A549 (cell line): Measurements from ENCODE around the gene HAPLN2. TPM values are rescaled to one million over a fixed set of nuclear protein-coding genes. Genes with fewer than 3 reads are reported as not detected.

Source experiments
- ATAC-seq, 2 experiments: fragments of 200-7000 bp in 1 of 2; fragments of >200 bp in 1 of 2; cut with Nextera tagmentation in 1 of 2; cut with Tn5 transposase in 1 of 2; 3 replicates each; pipeline versions ENCODE4 v1.8.0 to v1.9.1; 2018 to 2020; ENCODE audit warnings: mild to moderate bottlenecking in 1 of 2, moderate library complexity in 1 of 2
- CTCF ChIA-PET: fragments of 300-600 bp; sonication (Branson Sonifier 250); formaldehyde crosslinking; extraction: SDS; loops from one replicate; lab custom pipeline; 2021; ENCODE audit warnings: antibody characterized with exemption, inconsistent platforms; lab: Yijun Ruan, JAX
- POLR2A ChIA-PET: fragments of 350-600 bp; formaldehyde crosslinking; extraction: SDS; loops from one replicate; lab custom pipeline; 2021; ENCODE audit warnings: antibody characterized with exemption, inconsistent platforms; lab: Yijun Ruan, JAX
- DNase-seq, 2 experiments: peaks; one replicate each; pipeline versions ENCODE4 v3.0.0 to v3.0.0-alpha.2; 2011 to 2016; ENCODE audit warnings: low read depth in 1 of 2, low spot score in 1 of 2
- FAIRE-seq: peaks from 2 replicates; lab custom pipeline; 2011; peaks lifted over from hg19 to GRCh38; lab: Jason Lieb, UNC
- H3K27ac ChIP-seq, 2 experiments: fragments of >200 bp; sonication (Bioruptor Twin); formaldehyde crosslinking; 3 replicates each; pipeline ENCODE4 v1.5.1; 2016 to 2017
- H3K4me1 ChIP-seq: fragments of >200 bp; sonication (Bioruptor Twin); formaldehyde crosslinking; 3 replicates; pipeline ENCODE4 v1.6.1; 2016
- H3K4me2 ChIP-seq: fragments of >200 bp; sonication (Bioruptor Twin); formaldehyde crosslinking; 3 replicates; pipeline ENCODE4 v1.6.1; 2016
- H3K4me3 ChIP-seq: fragments of >200 bp; sonication (Bioruptor Twin); formaldehyde crosslinking; 3 replicates; pipeline ENCODE4 v1.5.1; 2016
- H3K9me3 ChIP-seq: fragments of >200 bp; sonication (Bioruptor Twin); formaldehyde crosslinking; 3 replicates; pipeline ENCODE4 v1.6.1; 2016
- CBX2 ChIP-seq: fragments of 200-600 bp; sonication (generic); IDR thresholded peaks from 2 replicates; pipeline ENCODE4 v1.6.1; 2016; ENCODE audit warnings: low read depth, mild to moderate bottlenecking, borderline replicate concordance
- CTCF ChIP-seq: fragments of >200 bp; sonication (Bioruptor Twin); formaldehyde crosslinking; IDR thresholded peaks from 3 replicates; pipeline ENCODE4 v1.5.1; 2016
- EHMT2 ChIP-seq: fragments of 200-600 bp; sonication (generic); IDR thresholded peaks from 2 replicates; pipeline ENCODE4 v1.6.1; 2016; ENCODE audit warnings: antibody characterized with exemption, low read depth, mild to moderate bottlenecking, moderate library complexity
- NPAS2 ChIP-seq: fragments of 250-450 bp; sonication (Bioruptor Pico); IDR thresholded peaks from 2 replicates; pipeline ENCODE4 v1.8.0; 2022; ENCODE audit warnings: mild to moderate bottlenecking, moderate library complexity, borderline replicate concordance
- POLR2AphosphoS2 ChIP-seq: conservative IDR thresholded peaks from 2 replicates; pipeline ENCODE4 v1.6.1; 2012; ENCODE audit warnings: low read length, improper control_type of control experiment, inconsistent platforms
- RCOR1 ChIP-seq: fragments of 150-350 bp; IDR thresholded peaks from 2 replicates; pipeline ENCODE4 v1.6.1; 2014; ENCODE audit warnings: antibody characterized with exemption, low read length, low read depth
- REST ChIP-seq: fragments of 200-600 bp; sonication (generic); IDR thresholded peaks from 2 replicates; pipeline ENCODE4 v1.6.1; 2016; ENCODE audit warnings: antibody characterized with exemption, mild to moderate bottlenecking, moderate library complexity
- SMC3 ChIP-seq: fragments of >200 bp; sonication (Bioruptor Twin); formaldehyde crosslinking; IDR thresholded peaks from 3 replicates; pipeline ENCODE4 v1.6.1; 2018; ENCODE audit warnings: inconsistent platforms
- TFCP2L1 ChIP-seq: fragments of 250-450 bp; sonication (Bioruptor Pico); IDR thresholded peaks from 2 replicates; pipeline ENCODE4 v1.5.0; 2021; ENCODE audit warnings: mild to moderate bottlenecking
- TP53 ChIP-seq: fragments of 250-450 bp; sonication (Bioruptor Pico); IDR thresholded peaks from 2 replicates; pipeline ENCODE4 v1.5.0; 2021; ENCODE audit warnings: mild to moderate bottlenecking, moderate library complexity
- ZC3H11A ChIP-seq: fragments of 450-650 bp; IDR thresholded peaks from 2 replicates; pipeline ENCODE4 v1.6.1; 2014; ENCODE audit warnings: antibody characterized with exemption, mild to moderate bottlenecking
- WGBS: methylation state at CpG from one replicate; pipeline ENCODE4 v1.1.6; 2017; ENCODE audit errors: missing lambda C conversion rate; 5-methylcytosine and 5-hydroxymethylcytosine counted together
- polyA plus RNA-seq, 4 experiments: library from polyadenylated mRNA; depleted of rRNA in 3 of 4; stranded (reverse); fragments of >200 nt; fragmentation: RNase III in 1 of 4; extraction: RNeasy Plus Mini Kit Qiagen cat#74134 plus additional on column Dnase treatment in 1 of 4; gene quantifications; 2 replicates in 3 of 4; 3 replicates in 1 of 4; pipeline ENCODE4 v1.2.3, GENCODE V29; 2011 to 2017
- TF ChIP-seq, protein P1 (sequence below): fragments of >200 bp; sonication (Bioruptor Twin); formaldehyde crosslinking; IDR thresholded peaks from 3 replicates; pipeline ENCODE4 v1.6.1; 2016

The HAPLN2 gene
- polyA plus RNA-seq, 2 of the 4 experiments (the other 2 are of a cell fraction): 0.10 to 0.23 TPM

DNA sequence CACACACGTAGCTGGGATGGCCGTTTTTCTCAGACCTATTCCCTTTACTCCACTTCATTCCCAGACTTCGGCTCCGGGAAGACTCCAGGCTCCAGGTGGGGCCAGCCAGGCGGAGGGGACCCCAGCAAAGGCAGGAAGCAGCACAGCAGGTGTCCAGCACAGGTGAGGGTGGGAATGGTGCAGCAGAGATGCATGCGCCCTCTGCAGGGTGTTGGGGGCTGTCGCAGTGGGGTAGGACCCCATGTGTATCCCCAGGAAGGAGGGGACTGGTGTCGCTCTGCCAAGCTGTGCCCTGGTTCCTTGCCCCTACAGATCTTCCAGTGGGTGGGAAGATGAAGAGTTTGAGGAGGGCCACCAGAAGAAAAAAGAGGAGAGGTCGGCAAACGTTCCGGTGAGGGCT lies 34.4 kb upstream of the HAPLN2 start:
- CTCF ChIA-PET: interaction anchor here (0.8 to 12.5 kb wide), 13 partner anchors 10 to 199 kb away, joined by 3 to 135 read pairs (median 4); partner anchors contain the start of genes GPATCH4, IQGAP3 and MEF2D
- POLR2A ChIA-PET: no interaction called here
- DNase-seq: peak in 1 of 2 experiments; percentile 57
- Histone ChIP-seq H3K9me3 (no peaks in the 10 kb centered on the region), H3K4me2 (no peak overlapping the region), H3K27ac (no peak overlapping the region; a peak in 1 of 6 replicates), H3K4me3 (no peak overlapping the region), H3K4me1 (0 out of 3 replicates have a peak, but pooled peaks cover 4% of the 10 kb centered on the region)
- TF ChIP-seq CTCF: 0 out of 3 replicates have a peak, but pooled peaks have one; percentile 23
- no peak for TF ChIP-seq EHMT2
- no peak for TF ChIP-seq CBX2
- 0 out of 3 replicates have a peak, but pooled peaks have one; percentile 16 for TF ChIP-seq SMC3
- peak; percentile 48 to 79; a peak in 3 of 6 replicates for ATAC-seq
- FAIRE-seq: no peak
- 44% methylated on average over 10 of the region's 11 CpGs for WGBS

- Histone ChIP-seq H3K4me1 (peaks cover 10% of the 10 kb centered on the region; the same call in 2 of the 3 replicates), H3K4me3 (no peak overlapping the region), H3K9me3 (no peaks in the 10 kb centered on the region), H3K4me2 (no peak overlapping the region), H3K27ac (no peak overlapping the region)
- FAIRE-seq: no peak
- 58% methylated on average over 4 of the region's 4 CpGs for WGBS
- no peak for DNase-seq
- ChIA-PET POLR2A (no interaction called here), CTCF (interaction anchor here (0.7 to 12.5 kb wide), 19 partner anchors 10 to 273 kb away, joined by 3 to 135 read pairs (median 4); partner anchors contain the start of genes GPATCH4, HAPLN2, IQGAP3 and MEF2D)
- no peak for ATAC-seq
- TF ChIP-seq ZC3H11A: no peak
- no peak for TF ChIP-seq TFCP2L1
- no peak for TF ChIP-seq TP53
- TF ChIP-seq, all 56 proteins: peak for 0
Measured at GRCh38 chr1:156586323-156586722, 32.9 kb upstream of the HAPLN2 start.

DNA sequence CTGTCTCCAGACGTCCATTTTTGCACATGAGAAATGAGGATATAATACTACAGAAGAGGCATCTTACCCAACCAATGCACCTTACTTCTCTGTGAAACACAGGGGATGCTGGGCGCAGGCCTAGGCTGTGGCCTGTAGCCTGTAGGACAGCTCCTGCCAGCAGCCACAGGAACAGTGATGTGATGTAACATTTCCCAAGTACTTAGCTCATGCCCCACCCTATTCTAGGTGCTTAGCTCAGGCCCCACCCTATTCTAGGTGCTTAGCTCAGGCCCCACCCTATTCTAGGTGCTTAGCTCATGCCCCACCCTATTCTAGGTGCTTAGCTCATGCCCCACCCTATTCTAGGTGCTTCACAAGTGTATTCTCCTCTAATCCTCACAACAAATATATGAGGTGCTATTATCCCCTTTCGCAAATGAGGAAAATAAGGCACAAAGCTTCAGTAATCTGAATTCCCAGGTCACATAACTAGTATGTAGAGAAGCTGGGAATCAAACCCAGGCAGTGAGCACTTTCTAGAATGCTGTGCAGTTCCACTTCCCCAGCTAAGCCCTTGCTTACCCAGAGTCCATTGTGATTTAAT lies 32.2 kb upstream of the HAPLN2 start:
- H3K4me3 ChIP-seq: no peak overlapping the region
- POLR2A ChIA-PET: no interaction called here
- no peak for ATAC-seq
- TF ChIP-seq POLR2AphosphoS2 (no peak), NPAS2 (no peak), REST (no peak), EHMT2 (no peak), ZC3H11A (no peak), RCOR1 (no peak), CTCF (no peak)
- TF ChIP-seq, protein P1, sequence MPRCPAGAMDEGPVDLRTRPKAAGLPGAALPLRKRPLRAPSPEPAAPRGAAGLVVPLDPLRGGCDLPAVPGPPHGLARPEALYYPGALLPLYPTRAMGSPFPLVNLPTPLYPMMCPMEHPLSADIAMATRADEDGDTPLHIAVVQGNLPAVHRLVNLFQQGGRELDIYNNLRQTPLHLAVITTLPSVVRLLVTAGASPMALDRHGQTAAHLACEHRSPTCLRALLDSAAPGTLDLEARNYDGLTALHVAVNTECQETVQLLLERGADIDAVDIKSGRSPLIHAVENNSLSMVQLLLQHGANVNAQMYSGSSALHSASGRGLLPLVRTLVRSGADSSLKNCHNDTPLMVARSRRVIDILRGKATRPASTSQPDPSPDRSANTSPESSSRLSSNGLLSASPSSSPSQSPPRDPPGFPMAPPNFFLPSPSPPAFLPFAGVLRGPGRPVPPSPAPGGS: no peak
- TF ChIP-seq, all 56 proteins: peak for 0
- 82% methylated on average over 3 of the region's 3 CpGs for WGBS
- Histone ChIP-seq H3K27ac (no peak overlapping the region), H3K9me3 (no peaks in the 10 kb centered on the region), H3K4me2 (no peak overlapping the region), H3K4me1 (peaks cover 10% of the 10 kb centered on the region; the same call in 2 of the 3 replicates)
- CTCF ChIA-PET: interaction anchor here (0.7 to 12.5 kb wide), 11 partner anchors 13 to 273 kb away, joined by 3 to 135 read pairs (median 4); partner anchors contain the start of genes GPATCH4 and MEF2D
- no peak for FAIRE-seq
- no peak for DNase-seq
